KMS-11 (cell line): ENCODE results near the gene CHMP3.

Experiments
- H2AFZ ChIP-seq: fragments of 200-600 bp; sonication (generic); 2 replicates; pipeline ENCODE4 v1.6.1; 2016; ENCODE audit warnings: antibody characterized with exemption, mixed run types, low read depth
- H3K27ac ChIP-seq: fragments of 200-600 bp; sonication (generic); 2 replicates; pipeline ENCODE4 v1.6.1; 2016; ENCODE audit warnings: mild to moderate bottlenecking, mixed run types
- H3K27me3 ChIP-seq: fragments of 200-600 bp; sonication (generic); 2 replicates; pipeline ENCODE4 v1.6.1; 2017; ENCODE audit warnings: mild to moderate bottlenecking, low read depth, mixed run types, moderate library complexity; ENCODE audit not compliant: insufficient read depth
- H3K36me3 ChIP-seq: fragments of 200-600 bp; sonication (generic); 2 replicates; pipeline ENCODE4 v1.6.1; 2017; ENCODE audit warnings: mild to moderate bottlenecking, mixed run types; ENCODE audit not compliant: insufficient read depth
- H3K4me1 ChIP-seq: fragments of 200-600 bp; sonication (generic); 2 replicates; pipeline ENCODE4 v1.6.1; 2016; ENCODE audit warnings: mild to moderate bottlenecking, low read depth, mixed run types; ENCODE audit not compliant: poor library complexity, severe bottlenecking
- H3K4me2 ChIP-seq: fragments of 200-600 bp; sonication (generic); 2 replicates; pipeline ENCODE4 v1.7.0; 2016; ENCODE audit warnings: mild to moderate bottlenecking, mixed run types
- H3K4me3 ChIP-seq: fragments of 200-600 bp; sonication (generic); IDR thresholded peaks from 2 replicates; pipeline ENCODE4 v1.6.1; 2017; ENCODE audit warnings: low read depth, low read length, mixed read lengths; ENCODE audit not compliant: insufficient read depth
- H3K79me2 ChIP-seq: fragments of 200-600 bp; sonication (generic); 2 replicates; pipeline ENCODE4 v1.6.1; 2016; ENCODE audit warnings: low read depth, mixed run types; ENCODE audit not compliant: insufficient read depth
- H3K9ac ChIP-seq: fragments of 200-600 bp; sonication (generic); 2 replicates; pipeline ENCODE4 v1.6.1; 2016; ENCODE audit warnings: mild to moderate bottlenecking, mixed run types
- H4K20me1 ChIP-seq: fragments of 200-600 bp; sonication (generic); 2 replicates; pipeline ENCODE4 v1.6.1; 2016; ENCODE audit warnings: mild to moderate bottlenecking, mixed run types; ENCODE audit not compliant: insufficient read depth
- TF ChIP-seq, protein P1 (sequence below): fragments of 200-600 bp; sonication (generic); conservative IDR thresholded peaks from 2 replicates; pipeline ENCODE4 v1.6.1; 2017; ENCODE audit warnings: low read depth, mild to moderate bottlenecking, antibody characterized with exemption, low read length, moderate library complexity, mixed read lengths

Gene CHMP3

DNA sequence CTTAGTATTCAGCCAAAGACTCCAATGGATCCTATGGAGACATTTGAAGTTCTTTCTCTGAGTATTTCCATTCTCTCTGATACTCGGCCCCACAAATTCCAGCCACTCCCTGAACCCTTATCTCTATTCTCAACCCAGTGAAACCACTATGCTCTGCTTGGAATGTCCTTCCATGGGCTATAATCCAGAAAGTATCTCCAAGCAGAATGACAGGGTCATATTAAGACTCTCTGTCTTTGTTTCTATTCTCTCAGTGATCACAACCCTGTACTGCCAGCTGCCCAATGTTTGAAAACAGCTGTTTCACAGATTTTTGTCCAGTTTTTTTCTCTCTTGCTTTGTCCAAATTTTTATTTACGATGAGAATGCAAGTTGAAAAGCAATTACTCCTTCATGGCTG, 21.9 kb downstream of the CHMP3 start:
- no peaks in the 10 kb centered on the region for H3K4me1 ChIP-seq
- TF ChIP-seq, protein P1, sequence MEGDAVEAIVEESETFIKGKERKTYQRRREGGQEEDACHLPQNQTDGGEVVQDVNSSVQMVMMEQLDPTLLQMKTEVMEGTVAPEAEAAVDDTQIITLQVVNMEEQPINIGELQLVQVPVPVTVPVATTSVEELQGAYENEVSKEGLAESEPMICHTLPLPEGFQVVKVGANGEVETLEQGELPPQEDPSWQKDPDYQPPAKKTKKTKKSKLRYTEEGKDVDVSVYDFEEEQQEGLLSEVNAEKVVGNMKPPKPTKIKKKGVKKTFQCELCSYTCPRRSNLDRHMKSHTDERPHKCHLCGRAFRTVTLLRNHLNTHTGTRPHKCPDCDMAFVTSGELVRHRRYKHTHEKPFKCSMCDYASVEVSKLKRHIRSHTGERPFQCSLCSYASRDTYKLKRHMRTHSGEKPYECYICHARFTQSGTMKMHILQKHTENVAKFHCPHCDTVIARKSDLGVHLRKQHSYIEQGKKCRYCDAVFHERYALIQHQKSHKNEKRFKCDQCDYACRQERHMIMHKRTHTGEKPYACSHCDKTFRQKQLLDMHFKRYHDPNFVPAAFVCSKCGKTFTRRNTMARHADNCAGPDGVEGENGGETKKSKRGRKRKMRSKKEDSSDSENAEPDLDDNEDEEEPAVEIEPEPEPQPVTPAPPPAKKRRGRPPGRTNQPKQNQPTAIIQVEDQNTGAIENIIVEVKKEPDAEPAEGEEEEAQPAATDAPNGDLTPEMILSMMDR: no peak
- H3K4me3 ChIP-seq: no peak overlapping the region
- no peak overlapping the region for H3K27ac ChIP-seq
- H3K27me3 ChIP-seq: no peaks in the 10 kb centered on the region
- H2AFZ ChIP-seq: no peak overlapping the region
- H3K79me2 ChIP-seq: no peaks in the 10 kb centered on the region
- H4K20me1 ChIP-seq: no peaks in the 10 kb centered on the region
- no peaks in the 10 kb centered on the region for H3K36me3 ChIP-seq
- no peak overlapping the region for H3K4me2 ChIP-seq
- no peak overlapping the region for H3K9ac ChIP-seq

DNA sequence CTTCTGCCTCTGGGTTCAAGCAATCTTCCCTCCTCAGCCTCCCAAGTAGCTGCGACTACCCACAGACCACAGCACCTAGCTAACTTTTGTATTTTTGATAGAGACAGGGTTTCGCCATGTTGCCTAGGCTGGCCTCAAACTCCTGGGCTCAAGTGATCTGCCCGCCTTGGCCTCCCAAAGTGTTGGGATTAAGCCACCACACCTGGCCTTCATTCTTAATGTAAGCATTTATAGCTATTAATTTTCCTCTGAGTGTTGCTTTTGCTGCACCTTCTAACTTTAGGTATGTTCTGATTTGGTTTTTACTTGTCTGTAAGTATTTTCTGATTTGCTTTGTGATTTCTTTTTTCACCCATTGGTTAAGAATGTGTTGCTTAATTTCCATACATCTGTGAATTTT, 29.7 kb downstream of the CHMP3 start:
- Histone ChIP-seq H3K27me3 (no peaks in the 10 kb centered on the region), H3K4me3 (no peak overlapping the region), H3K79me2 (no peaks in the 10 kb centered on the region), H3K4me2 (no peak overlapping the region), H3K4me1 (no peaks in the 10 kb centered on the region), H3K27ac (no peak overlapping the region), H3K36me3 (no peaks in the 10 kb centered on the region), H4K20me1 (no peaks in the 10 kb centered on the region), H2AFZ (no peak overlapping the region), H3K9ac (no peak overlapping the region)
- TF ChIP-seq, protein P1: no peak

DNA sequence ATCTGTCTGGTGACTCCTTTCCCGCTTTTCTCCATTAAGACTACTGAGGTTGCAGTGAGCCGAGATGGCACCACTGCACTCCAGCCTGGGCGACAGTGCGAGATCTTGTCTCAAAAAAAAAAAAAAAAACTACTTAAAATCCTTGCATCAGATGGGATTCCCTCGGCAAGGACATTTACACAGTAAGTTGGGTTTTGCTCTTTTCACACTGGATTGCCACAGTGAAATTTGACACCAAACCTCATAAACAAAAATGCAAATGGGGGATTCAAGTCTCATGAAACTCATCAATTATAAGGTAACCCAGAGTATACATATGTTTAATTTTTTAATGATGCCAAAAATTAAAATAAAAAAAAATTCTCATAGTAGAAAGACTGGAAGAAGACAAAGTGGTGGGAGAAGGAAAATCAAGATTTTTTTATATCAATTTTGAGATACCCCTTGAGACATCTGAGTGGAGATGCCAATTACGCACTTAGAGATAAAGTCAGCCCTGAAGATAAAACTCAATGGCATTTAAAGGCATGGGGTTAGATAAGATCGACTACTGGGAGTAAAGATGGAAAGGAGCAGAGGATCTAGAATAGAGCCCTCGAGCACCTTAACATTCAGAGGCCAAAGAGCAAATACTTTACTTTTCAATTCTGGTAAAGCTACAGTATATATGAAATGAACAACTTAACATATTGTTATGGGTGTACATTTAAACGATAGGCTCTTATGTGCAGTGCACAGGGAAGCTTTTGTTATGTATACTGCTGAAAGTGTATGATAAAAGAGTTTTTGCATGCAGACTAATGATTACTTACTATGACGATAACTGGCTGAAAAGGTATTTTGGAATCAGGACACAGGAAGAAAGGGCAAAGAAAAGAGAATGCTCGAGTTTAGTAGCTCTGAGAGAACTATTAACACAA, 37.6 kb downstream of the CHMP3 start:
- H4K20me1 ChIP-seq: no peaks in the 10 kb centered on the region
- H3K36me3 ChIP-seq: no peaks in the 10 kb centered on the region
- H3K27me3 ChIP-seq: no peaks in the 10 kb centered on the region
- H3K9ac ChIP-seq: no peak overlapping the region
- H3K79me2 ChIP-seq: no peaks in the 10 kb centered on the region
- TF ChIP-seq, protein P1: no peak
- H3K4me1 ChIP-seq: no peaks in the 10 kb centered on the region
- no peak overlapping the region for H3K4me2 ChIP-seq
- H3K4me3 ChIP-seq: no peak overlapping the region
- H3K27ac ChIP-seq: no peak overlapping the region
- H2AFZ ChIP-seq: no peak overlapping the region

DNA sequence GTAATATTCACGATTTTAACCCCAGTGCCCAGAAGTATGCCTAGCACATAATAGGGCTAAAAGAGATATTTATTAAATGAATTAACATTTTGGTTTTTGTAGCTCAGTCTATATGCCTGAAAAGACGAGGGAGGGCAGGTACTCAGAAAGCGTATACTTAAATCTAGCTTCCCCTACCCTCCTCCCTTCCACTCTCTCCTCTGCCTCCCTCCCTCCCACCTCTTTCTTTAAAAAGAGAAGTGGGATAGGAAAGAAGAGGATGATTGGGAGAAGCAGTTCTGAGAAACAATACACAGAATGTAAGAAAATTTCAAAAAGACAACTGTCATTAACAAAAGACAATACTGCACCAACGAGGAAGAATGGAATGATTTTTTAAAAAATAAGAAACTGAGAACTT, 39.8 kb downstream of the CHMP3 start:
- H3K27me3 ChIP-seq: no peaks in the 10 kb centered on the region
- TF ChIP-seq, protein P1: no peak
- no peaks in the 10 kb centered on the region for H3K79me2 ChIP-seq
- H3K9ac ChIP-seq: no peak overlapping the region
- H3K4me2 ChIP-seq: no peak overlapping the region
- no peak overlapping the region for H2AFZ ChIP-seq
- no peaks in the 10 kb centered on the region for H4K20me1 ChIP-seq
- no peak overlapping the region for H3K27ac ChIP-seq
- no peak overlapping the region for H3K4me3 ChIP-seq
- no peaks in the 10 kb centered on the region for H3K4me1 ChIP-seq
- no peaks in the 10 kb centered on the region for H3K36me3 ChIP-seq
